Mammary epithelial cell (primary cell): ENCODE results near the gene ZNF281.

ENCODE experiments used
- CTCF ChIP-seq, 2 donors: IDR thresholded peaks in 1 of 2; conservative IDR thresholded peaks in 1 of 2; 2 replicates each; pipeline ENCODE4 v1.5.1; 2011 to 2012; ENCODE audit warnings: inconsistent platforms in 2 of 2, low read length in 2 of 2, mild to moderate bottlenecking in 2 of 2, control low read depth in 1 of 2, low read depth in 1 of 2; ENCODE audit not compliant: insufficient read depth in 1 of 2; ENCODE audit errors: extremely low read depth in 1 of 2
- EZH2 ChIP-seq: IDR thresholded peaks from 2 replicates; pipeline ENCODE4 v1.6.1; 2012; ENCODE audit warnings: low read length, inconsistent platforms, borderline replicate concordance

DNA sequence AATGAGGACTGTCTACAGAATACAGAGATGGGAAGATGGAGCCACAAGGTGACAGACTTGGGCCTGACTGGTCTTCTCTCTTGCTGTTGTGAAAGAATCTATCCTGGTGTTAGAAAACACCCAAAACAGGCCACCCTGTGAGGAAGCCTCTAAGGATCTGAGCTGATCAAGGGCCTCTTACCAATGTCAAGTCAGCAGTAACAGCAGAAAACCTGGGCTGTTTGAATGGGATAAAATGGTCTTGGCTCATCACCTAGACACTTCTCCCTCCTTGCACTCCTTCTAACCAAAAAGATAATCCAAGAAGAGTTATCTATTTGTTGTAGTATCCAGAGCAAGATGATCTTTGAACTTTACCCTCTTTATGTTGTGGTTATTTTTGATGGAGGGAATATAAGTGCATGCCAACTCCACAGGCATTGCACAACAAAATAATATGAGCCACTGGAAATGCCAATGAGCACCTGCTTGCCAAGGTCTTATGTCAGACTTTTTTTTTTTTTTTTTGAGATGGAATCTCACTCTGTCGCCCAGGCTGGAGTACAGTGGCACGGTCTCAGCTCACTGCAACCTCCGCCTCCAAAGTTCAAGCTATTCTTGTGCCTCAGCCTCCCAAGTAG is 32.8 kb upstream of the ZNF281 start:
- TF ChIP-seq EZH2 (no peak), CTCF (conservative IDR thresholded peaks at IDR 0.05 in 1 of 2, IDR thresholded peaks at IDR 0.05 in 1 of 2; ENCODE audit: extremely low read depth in 1 of 2, insufficient read depth in 1 of 2, low read depth in 1 of 2, low read length in 2 of 2) (no peak)
